Peyer's patch (tissue), 4 donors: ENCODE measurements around the gene IGDCC3. TPM values are rescaled to one million over a fixed set of nuclear protein-coding genes. Genes with fewer than 3 reads are reported as not detected.

Experiments used
- DNase-seq, 3 donors: peaks; one replicate each; pipeline ENCODE4 v3.0.0-alpha.2; 2017 to 2019
- H3K27ac ChIP-seq, 4 donors: fragments of 200-600 bp; sonication (generic); one replicate each; pipeline ENCODE4 v1.5.1; 2016 to 2019
- H3K27me3 ChIP-seq, 2 donors: fragments of 200-600 bp; sonication (generic); one replicate each; pipeline ENCODE4 v1.5.1; 2019
- H3K36me3 ChIP-seq, 3 donors: fragments of 200-600 bp; sonication (generic); one replicate each; pipeline ENCODE4 v1.5.1; 2016 to 2019
- H3K4me1 ChIP-seq, 4 donors: fragments of 200-600 bp; sonication (generic); one replicate each; pipeline ENCODE4 v1.5.1; 2016 to 2019
- H3K4me3 ChIP-seq, 4 donors: fragments of 200-600 bp; sonication (generic); 1 replicate in 3 of 4; 2 replicates in 1 of 4; pipeline ENCODE4 v1.5.1; 2016 to 2019; ENCODE audit warnings: mild to moderate bottlenecking in 1 of 4
- H3K9me3 ChIP-seq, 4 donors: fragments of 200-600 bp; sonication (generic); one replicate each; pipeline ENCODE4 v1.5.1; 2016 to 2019; ENCODE audit warnings: mild to moderate bottlenecking in 1 of 4
- CTCF ChIP-seq, 6 experiments: fragments of 450-650 bp in 4 of 6; fragments of 200-600 bp in 2 of 6; sonication (generic) in 1 of 6; IDR thresholded peaks; one replicate each; pipeline ENCODE4 v1.5.1; 2017 to 2019; ENCODE audit warnings: antibody characterized with exemption in 6 of 6, mild to moderate bottlenecking in 3 of 6, moderate library complexity in 1 of 6
- POLR2A ChIP-seq, 2 donors: fragments of 450-650 bp; IDR thresholded peaks; one replicate each; pipeline ENCODE4 v1.5.1; 2017; ENCODE audit warnings: antibody characterized with exemption in 2 of 2, mild to moderate bottlenecking in 2 of 2, moderate library complexity in 2 of 2
- total RNA-seq, 4 donors: library from RNA; depleted of rRNA; stranded (reverse); fragments of >200 nt; gene quantifications; one replicate each; pipeline ENCODE4 v1.1.0, GENCODE V29; 2016

IGDCC3 gene
- total RNA-seq, 4 donors from 2014 or later: not detected

- Histone ChIP-seq H3K9me3 (no peaks in the 10 kb centered on the region), H3K27ac (no peak overlapping the region), H3K27me3 (peaks cover 0 to 5% of the 10 kb centered on the region in 2 donors), H3K4me1 (peaks cover 0 to 12% (median 5%) of the 10 kb centered on the region in 4 donors), H3K4me3 (no peak overlapping the region), H3K36me3 (no peaks in the 10 kb centered on the region)
- peak in 1 of 3 donors; percentile 9 for DNase-seq
- no peak for TF ChIP-seq POLR2A (IDR thresholded peaks at IDR 0.05)
Measured at GRCh38 chr15:65375871-65376607, 1.8 kb downstream of the IGDCC3 start.

GRCh38 chr15:65374821-65375401 is 2.9 kb downstream of the IGDCC3 start:
- no peak overlapping the region for H3K27ac ChIP-seq
- no peaks in the 10 kb centered on the region for H3K9me3 ChIP-seq
- H3K4me1 ChIP-seq: peaks cover 0 to 12% (median 5%) of the 10 kb centered on the region in 4 donors
- DNase-seq: peak in 1 of 3 donors; percentile 15
- no peaks in the 10 kb centered on the region for H3K36me3 ChIP-seq
- peaks cover 0 to 5% of the 10 kb centered on the region in 2 donors for H3K27me3 ChIP-seq
- TF ChIP-seq POLR2A (IDR thresholded peaks at IDR 0.05) (no peak), CTCF (IDR thresholded peaks at IDR 0.05) (no peak)
- no peak overlapping the region for H3K4me3 ChIP-seq

GRCh38 chr15:65374334-65374733 is 3.5 kb downstream of the IGDCC3 start:
- Histone ChIP-seq H3K4me1 (peaks cover 0 to 12% (median 5%) of the 10 kb centered on the region in 4 donors), H3K9me3 (no peaks in the 10 kb centered on the region), H3K27ac (no peak overlapping the region), H3K4me3 (no peak overlapping the region), H3K27me3 (peaks cover 0 to 5% of the 10 kb centered on the region in 2 donors), H3K36me3 (no peaks in the 10 kb centered on the region)
- no peak for DNase-seq
- TF ChIP-seq CTCF (IDR thresholded peaks at IDR 0.05) (no peak), POLR2A (IDR thresholded peaks at IDR 0.05) (no peak)

- H3K9me3 ChIP-seq: no peaks in the 10 kb centered on the region
- no peak for DNase-seq
- no peaks in the 10 kb centered on the region for H3K36me3 ChIP-seq
- no peak overlapping the region for H3K4me3 ChIP-seq
- peaks cover 0 to 12% (median 5%) of the 10 kb centered on the region in 4 donors for H3K4me1 ChIP-seq
- H3K27me3 ChIP-seq: peaks cover 0 to 5% of the 10 kb centered on the region in 2 donors
- no peak overlapping the region for H3K27ac ChIP-seq
- TF ChIP-seq CTCF (IDR thresholded peaks at IDR 0.05) (no peak), POLR2A (IDR thresholded peaks at IDR 0.05) (no peak)
Measured at GRCh38 chr15:65373163-65373651, 4.6 kb downstream of the IGDCC3 start.

GRCh38 chr15:65372787-65373067 is 5.1 kb downstream of the IGDCC3 start:
- H3K27ac ChIP-seq: no peak overlapping the region
- H3K27me3 ChIP-seq: peaks cover 0 to 5% of the 10 kb centered on the region in 2 donors
- TF ChIP-seq CTCF (IDR thresholded peaks at IDR 0.05) (no peak), POLR2A (IDR thresholded peaks at IDR 0.05) (no peak)

More at GRCh38 chr15:65372787-65373067, 5.1 kb downstream of the IGDCC3 start:
- Histone ChIP-seq H3K9me3 (no peaks in the 10 kb centered on the region), H3K4me1 (peaks cover 0 to 12% (median 4%) of the 10 kb centered on the region in 4 donors), H3K4me3 (no peak overlapping the region), H3K36me3 (no peaks in the 10 kb centered on the region)
- DNase-seq: no peak
